ENCODE measurements around the gene P2RX7.
"Not testable (repeated sequence)": the region's sequence is repeated elsewhere in the genome, so short reads cannot be mapped to it uniquely, and the experiment has no call there.

Gene P2RX7

DNA sequence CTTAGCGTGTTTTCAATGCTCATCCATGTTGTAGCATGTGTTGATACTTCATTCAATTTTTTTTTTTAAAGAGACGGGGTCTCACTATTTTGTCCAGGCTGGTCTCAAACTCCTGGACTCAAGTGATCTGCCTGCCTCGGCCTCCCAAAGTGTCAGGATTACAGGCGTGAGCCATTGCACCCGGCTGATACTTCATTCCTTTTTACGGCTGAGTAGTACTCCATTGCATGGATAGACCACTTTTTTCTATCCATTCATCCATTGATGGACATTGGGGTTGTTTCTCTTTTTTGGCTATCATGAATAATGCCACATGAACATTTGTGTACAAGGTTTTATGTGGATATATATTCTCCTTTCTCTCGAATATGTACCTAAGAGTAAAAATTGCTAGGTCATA is 1.2 kb downstream of the P2RX7 start:
- DNase-seq: no peak

DNA sequence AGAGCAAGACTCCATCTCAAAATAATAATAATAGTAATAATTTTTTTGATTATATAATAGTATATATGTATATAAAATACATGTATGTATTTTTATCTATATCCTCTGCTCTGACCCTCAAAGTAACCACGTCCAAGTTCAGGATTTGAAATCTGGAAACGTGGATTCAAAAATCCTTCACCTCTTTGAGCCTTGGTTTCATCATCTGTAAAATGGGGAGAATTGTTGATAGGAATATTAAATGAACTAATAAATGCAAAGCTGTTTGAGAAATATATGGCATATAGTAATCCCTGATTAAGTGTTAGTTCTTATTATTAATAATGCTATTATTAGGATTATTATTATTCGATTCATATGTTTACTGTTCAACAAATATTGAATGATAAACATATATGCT is 2.6 kb downstream of the P2RX7 start:
- DNase-seq: no peak

DNA sequence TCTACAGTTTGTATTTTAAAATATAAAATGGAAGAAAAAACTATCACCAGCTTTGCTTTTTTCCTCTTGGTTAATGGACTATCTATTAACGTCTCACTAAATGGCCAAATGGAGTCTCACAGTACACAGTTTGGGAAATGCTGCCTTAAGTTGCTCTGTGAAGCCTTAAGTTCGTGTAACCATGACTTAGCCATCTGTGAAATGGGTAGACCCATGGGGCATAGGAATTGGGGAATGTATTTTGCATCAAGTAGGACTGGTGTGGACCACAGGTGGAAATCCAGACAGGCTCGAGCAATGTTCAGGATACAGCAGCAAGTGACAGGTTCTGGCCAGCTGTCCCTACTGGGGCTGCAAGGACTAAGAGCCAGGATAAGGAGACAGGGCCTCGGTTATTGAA is 4.8 kb downstream of the P2RX7 start:
- no peak for DNase-seq

DNA sequence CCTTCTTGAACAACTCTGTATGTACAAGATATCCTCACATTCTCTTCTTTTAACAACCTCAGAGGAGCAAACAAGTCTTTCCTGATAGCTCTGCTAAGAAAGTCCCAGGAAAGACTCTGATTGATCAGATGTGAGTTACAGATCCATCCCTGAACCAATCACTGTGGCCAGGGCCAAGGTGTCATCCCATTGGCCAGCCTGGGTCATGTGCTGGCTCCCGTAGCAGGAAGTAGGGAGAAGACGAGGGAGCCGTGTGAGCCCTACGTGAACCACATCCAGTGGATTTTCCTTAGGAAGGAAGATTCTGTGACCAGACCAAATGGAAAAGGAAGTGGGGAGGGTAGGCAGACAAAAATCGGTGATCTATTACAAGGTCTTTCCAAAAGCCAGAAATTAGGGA is 5.6 kb downstream of the P2RX7 start:
- DNase-seq: no peak

DNA sequence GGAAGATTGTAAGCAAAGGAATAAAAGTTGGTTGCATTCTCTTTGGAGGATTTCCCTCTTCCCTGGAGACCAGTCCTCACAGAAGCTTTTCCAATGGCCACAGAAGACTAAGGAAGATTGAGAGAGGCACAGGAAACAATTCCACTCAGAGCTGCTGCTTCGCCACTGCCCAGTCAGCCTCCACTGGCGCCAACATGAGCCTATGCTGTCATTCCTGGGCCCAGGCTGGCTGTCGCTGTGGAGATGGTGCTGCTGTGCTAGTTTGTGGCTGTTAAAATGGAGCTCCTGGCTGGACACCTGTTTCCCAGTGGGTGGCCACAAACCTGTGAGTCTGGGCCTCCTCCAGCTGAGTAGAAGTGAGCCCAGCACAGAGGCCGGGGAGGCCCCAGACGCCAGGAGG is 6.6 kb downstream of the P2RX7 start:
- DNase-seq: peak in 36 of 56 donors; percentile 2 to 65 (median 26)

DNA sequence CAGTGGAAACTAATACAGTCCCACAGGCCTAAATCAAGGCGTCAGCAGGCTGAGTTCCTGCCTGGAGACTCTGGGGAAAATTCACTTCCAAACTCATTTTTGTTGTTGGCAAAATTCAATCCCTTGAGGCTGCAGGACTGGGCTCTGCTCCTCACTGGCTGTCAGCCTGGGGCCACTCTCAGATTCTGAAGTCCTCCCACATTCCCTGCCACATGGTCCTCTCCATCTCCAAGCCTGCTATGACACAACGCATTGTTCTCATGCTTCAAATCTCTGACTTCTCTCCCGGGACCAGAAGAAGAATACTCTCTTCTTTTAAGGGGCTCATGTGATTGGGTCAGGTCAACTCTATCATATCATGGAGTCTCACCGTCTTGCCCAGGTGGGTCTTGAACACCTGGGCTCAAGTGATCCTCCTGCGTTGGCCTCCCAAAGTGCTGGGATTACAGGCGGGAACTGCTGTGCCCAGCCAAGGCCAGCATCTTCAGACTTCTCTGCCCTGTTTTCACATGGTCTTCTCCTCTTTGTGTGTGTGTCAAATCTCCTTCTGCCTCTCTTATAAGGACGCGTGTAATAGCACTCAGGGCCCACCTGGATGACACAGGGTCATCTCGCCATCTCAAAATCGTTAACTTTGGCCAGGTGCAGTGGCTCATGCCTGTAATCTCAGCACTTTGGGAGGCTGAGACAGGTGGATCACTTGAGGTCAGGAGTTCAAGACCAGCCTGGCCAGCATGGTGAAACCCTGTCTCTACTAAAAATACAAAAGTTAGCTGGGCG is 9.7 kb downstream of the P2RX7 start:
- DNase-seq: no peak

DNA sequence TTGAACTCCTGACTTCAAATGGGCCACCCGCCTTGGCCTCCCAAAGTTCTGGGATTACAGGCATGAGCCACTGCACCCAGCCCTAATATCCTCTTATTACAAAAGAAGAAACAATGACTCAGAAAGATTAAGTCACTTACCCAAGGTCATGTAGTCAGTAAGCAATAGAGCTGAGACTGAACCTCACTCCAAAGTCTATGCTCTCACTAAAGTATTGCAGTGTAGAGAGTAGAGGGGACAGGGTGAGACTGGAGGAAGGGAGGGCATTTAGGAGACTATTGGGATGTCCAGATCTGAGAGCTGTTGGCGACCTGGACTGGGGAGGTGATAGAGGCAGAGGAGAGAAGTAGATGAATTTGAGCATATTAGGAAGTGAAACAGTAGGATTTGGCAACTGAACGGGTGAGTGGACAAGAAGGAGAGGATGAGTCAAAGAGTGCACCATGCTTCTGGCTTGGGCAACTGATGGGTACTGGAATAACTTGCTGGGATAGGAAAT is 11.8 kb downstream of the P2RX7 start:
- no peak for DNase-seq

DNA sequence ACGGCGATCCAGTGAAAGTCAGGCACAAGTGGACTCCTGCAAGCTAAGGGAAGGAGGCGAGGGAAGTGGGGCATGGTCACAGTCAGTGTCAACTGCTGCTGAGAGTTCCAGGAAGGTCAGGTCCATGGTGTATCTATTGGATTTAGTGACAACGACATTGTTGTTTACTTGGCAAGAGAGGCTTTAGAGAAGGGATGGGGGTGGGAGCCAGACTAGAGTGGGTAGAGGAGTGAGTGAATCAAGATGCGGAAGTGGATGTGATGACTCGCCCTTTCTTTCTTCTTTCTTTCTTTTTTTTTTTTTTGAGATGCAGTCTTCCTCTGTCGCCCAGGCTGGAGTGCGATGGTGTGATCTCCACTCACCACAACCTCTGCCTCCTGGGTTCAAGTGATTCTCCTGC is 12.5 kb downstream of the P2RX7 start:
- peak in 1 of 56 donors; percentile 8 for DNase-seq

DNA sequence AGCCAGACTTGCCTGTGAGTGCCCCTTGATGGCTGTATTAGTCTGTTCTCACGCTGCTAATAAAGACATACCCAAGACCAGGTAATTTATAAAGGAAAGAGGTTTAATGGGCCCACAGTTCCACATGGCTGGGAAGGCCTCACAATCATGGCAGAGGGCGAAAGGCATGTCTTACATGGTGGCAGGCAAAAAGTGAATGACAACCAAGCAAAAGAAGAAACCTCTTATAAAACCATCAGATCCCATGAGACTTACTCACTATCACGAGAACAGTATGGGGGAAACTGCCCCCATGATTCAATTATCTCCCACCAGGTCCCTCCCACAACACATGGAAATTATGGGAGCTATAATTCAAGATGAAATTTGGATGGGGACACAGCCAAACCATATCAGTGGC is 16.6 kb downstream of the P2RX7 start:
- not testable (repeated sequence) for DNase-seq

DNA sequence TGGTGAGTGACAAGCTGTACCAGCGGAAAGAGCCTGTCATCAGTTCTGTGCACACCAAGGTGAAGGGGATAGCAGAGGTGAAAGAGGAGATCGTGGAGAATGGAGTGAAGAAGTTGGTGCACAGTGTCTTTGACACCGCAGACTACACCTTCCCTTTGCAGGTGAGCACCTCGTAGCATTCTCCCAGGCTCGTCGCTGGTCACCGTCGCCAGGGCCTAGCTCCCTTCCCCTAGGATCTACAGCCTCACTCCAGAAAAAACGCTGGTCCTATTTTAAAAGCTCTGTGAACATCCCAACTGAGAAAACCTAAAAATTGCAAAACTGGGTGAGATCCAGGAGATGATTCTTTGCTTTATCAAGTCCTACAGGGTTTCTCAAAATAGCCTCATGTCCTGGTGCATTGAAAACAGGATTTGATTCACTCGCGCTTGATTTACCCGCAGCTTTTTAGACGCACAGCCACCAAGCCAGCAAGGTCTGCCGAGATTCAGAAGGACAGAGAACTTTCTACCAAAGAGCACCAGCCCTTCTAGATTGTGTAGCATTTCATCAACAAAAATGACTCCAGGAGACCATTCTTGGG is 22.2 kb downstream of the P2RX7 start:
- no peak for DNase-seq

DNA sequence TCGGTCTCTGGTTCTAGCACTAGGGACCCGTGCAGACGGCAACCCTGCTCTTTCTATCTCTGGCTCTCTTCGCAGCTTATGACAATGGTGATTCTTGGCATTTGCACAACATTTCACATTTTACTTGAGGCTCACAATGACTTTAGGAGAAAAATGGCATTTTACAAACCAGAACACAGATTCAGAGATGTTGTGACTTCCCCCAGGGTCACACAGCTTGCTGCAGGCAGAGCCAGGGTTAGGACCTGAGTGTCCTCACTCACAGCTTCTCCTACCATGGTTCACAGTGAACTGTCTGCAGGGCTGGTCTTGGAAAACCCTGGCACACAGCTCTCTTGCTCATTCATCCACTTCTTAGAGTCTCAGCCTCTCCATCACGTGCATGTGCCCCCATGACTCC is 23.7 kb downstream of the P2RX7 start:
- DNase-seq: no peak

DNA sequence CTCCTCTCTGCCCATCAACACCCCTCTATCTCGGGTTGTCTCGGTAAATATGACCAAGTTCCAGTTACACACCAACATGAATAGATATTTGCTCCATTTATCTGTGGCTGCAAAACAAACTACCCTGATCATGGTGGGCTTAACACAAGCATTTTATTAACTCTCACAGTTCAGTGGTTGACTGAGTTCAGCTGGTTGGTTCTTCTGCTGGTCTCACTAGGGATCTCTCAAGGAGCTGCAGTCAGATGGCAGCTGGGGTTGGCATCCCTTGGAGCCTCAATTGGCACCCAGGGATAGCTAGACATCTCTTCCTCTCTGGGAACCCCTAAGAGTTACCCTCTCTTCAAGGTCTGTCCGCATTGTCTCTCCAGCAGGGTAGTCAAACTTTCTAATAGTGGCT is 25.4 kb downstream of the P2RX7 start:
- no peak for DNase-seq

DNA sequence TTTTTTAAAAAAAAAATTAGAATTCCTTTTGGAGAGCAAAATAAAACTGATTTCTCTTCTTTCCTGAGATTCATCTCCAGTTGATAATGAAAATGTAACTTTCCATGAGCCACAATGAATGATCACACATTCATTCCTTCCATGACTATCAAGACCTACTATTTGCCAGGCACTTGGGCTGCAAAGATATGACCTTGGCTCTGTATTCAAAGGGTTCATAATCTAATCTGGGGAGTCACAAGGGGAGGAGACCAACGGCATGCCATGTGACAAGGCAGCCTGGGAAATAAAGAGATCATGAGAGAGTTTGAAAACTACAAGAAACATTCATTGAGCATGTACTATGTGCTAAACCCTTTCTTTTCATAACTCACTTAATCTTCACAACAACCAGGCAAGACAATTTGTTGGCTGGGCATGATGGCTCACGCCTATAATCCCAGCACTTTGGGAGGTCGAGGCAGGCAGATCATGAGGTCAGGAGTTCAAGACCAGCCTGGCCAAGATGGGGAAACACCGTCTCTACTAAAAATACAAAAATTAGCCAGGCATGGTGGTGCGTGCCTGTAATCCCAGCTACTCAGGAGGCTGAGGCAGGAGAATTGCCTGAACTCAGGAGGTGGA is 26.2 kb downstream of the P2RX7 start:
- not testable (repeated sequence) for DNase-seq

DNA sequence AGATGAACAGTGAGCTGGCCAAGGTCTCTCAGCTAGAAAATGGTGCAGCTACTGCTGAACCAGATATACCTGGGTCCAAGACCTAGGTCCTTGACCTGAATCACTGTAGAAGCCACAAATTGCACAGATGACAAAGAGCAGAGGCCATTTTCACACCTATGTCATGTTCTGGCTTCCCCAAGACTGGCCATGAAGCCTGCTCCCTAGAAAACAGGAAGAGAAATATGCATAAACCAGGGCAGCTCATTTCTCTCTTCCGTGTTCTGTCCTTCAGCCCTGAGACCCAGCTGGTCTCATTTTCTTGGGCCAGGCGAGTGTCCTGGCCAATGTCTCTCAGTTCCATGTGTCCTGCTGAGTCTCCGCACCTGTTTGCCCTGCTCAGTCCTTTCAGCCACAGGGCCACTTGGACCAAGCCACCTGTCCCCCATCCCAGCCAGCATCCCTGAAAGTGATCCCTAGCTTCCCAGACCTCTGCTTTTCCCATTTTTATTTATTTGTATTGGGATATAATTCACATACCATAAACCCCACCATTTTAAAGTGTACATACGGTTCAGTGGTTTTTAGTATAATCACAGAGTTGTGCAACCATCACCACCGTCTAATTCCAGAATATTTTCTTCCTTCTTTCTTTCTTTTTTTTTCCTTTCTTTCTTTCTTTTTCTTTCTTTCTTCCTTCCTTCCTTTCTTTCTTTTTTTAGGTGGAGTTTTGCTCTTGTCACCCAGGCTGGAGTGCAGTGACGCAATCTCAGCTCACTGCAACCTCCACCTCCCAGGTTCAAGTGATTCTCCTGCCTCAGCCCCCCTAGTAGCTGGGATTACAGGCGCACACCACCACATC is 27.0 kb downstream of the P2RX7 start:
- no peak for DNase-seq

DNA sequence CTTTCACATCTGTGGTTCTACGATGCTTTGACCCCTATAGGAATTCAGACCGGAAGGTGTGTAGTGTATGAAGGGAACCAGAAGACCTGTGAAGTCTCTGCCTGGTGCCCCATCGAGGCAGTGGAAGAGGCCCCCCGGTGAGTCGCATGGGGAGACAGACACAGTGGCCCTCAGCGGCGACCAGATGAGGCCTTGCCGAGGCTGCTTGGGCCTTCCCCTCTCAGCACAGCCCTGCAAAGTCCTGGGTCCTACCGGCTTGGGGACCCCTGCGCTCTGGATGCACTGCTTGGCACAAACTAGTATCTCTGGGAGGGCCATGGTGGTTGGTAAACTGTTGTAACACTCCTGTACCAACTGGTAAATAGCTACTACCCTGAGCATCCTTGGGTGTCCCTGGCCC is 29.7 kb downstream of the P2RX7 start:
- no peak for DNase-seq

DNA sequence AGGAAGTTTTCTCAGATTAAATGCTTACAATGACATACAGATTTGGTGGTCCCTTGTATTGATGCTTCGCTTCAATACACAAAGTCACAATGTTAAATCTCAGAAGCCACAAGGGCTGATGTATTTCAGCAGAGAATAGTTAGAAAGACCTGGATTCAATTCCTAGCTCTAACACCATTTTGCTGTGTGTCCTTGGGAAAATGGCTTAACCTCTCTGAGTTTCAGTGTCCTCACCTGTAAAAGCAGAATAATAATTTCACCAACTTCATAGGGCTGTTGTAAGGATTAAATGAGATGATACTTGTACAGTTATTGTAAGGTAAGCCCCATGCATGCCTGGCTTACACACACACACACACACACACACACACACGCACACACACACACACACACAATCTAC is 30.3 kb downstream of the P2RX7 start:
- no peak for DNase-seq

DNA sequence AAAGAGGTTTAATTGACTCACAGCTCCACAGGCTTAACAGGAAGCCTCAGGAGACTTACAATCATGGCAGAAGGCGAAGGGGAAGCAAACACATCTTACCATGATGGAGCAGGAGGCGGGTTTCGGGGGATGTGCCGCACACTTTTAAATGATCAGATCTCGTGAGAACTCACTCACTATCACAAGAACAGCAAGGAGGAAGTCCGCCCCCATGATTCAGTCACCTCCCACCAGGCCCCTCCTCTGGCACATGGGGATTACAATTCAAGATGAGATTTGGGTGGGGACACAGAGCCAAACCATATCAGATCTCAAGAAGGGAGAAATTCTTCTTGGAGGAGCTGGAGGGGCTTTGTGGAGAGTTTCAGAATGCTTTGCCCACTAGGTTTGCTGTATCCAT is 32.2 kb downstream of the P2RX7 start:
- not testable (repeated sequence) for DNase-seq

DNA sequence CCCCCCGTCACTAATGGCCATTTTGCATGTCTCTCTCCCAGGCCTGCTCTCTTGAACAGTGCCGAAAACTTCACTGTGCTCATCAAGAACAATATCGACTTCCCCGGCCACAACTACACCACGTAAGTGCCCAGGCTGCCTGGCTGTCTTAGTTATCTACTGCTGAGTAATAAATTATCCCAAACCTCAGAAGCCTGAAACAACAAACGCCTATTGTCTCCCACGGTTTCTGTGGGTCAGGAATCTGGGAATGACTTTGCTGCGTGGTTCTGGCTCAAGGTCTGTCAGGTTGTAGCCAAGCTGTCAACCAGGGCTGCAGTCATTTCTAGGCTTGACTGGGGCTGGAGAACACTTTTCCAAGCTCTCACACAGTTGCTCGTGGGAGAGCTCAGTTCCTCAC is 32.6 kb downstream of the P2RX7 start:
- no peak for DNase-seq

DNA sequence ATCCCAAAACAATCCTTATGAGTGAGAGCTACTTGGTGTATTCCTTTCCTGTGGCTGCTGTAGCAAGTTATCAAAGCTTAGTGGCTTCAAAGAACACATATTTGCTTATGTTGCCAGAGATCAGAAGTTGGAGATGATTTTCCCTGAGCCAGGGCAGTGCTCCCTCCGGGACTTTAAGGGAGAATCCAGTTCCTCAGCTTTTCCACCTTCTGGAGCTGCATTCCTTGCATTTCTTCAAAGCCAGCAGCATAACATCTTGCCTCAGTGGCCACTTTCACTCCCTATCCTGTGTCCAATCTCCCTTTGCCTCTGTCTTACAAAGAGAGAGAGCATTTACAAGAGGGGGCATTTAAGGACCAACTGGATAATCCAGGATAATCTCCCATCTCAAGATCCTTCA is 33.7 kb downstream of the P2RX7 start:
- DNase-seq: no peak

DNA sequence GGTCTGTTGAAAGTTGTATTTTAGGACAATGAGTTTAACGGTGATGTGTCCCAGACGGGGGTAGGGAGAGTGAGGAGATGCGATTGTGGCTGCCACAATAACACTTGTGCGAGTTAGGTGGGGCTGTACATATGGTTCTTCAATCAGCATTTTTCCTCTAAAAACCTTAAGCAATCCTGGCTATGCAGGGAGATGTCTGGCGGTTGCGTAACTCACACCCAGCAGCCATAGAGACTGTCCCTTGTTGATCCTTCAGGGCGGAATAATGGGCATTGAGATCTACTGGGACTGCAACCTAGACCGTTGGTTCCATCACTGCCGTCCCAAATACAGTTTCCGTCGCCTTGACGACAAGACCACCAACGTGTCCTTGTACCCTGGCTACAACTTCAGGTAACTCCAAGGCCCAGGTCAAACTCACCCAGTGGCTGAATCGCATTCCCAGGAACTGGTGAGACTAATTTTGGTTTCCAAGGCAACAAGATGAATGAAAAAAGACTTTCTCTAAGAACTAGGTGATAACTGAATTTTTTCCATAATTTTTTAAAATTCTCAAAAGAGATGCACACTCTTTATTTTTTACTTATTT is 34.6 kb downstream of the P2RX7 start:
- DNase-seq: no peak

DNA sequence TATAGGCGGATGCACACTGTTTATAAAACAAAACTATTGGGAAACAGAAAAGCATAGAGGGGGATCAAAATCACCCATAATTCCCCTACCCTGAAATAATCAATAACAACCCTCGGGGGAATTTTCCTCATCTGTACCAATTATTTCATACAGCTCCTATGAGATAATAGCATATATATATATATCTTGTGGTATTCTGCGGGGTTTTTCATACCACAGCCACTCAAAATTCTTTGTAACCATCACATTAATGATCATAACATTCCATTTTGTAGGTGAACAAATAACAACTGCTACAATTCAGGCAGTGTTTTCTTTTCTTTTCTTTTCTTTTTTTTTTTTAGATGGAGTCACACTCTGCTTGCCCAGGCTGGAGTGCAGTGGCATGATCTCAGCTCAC is 35.3 kb downstream of the P2RX7 start:
- no peak for DNase-seq
